Measurements from ENCODE around the gene VASP.
A peak's percentile ranks its signal among the peaks of the same experiment; 100 is the strongest.

GRCh38 chr19:45528149-45528743 is 21.0 kb downstream of the VASP start:
- peak; percentile 36 for TF ChIP-seq POLR2AphosphoS5 (IDR thresholded peaks at IDR 0.05; ENCODE audit: insufficient read depth, low read depth, low read length)
- TF ChIP-seq MAX (IDR thresholded peaks at IDR 0.05; ENCODE audit: insufficient read depth, insufficient read length): no peak
- no peak for TF ChIP-seq CTCF (IDR thresholded peaks at IDR 0.05; ENCODE audit: extremely low read depth in 1 of 2, insufficient read depth in 1 of 2, low read depth in 1 of 2, low read length in 2 of 2)
- no peak for TF ChIP-seq EZH2 (IDR thresholded peaks at IDR 0.05; ENCODE audit: borderline replicate concordance, low read depth, low read length, severe bottlenecking)
- TF ChIP-seq POLR2A (IDR thresholded peaks at IDR 0.05; ENCODE audit: low read depth, low read length): peak; percentile 62
- no peak for TF ChIP-seq MYC (IDR thresholded peaks at IDR 0.05; ENCODE audit: low read depth, low read length)
- TF ChIP-seq JUN (IDR thresholded peaks at IDR 0.05; ENCODE audit: borderline replicate concordance, insufficient read depth, insufficient read length, low read depth): no peak
